T-cell (primary cell): Measurements from ENCODE around the gene PCDH7. TPM values are rescaled to one million over a fixed set of nuclear protein-coding genes. Genes with fewer than 3 reads are reported as not detected.

Experiments
- ATAC-seq, 4 experiments: fragments of 200-7000 bp in 3 of 4; fragments of 150-1000 bp in 1 of 4; cut with Tn5 transposase; replicated peaks in 1 of 4; 1 replicate in 3 of 4; 2 replicates in 1 of 4; pipeline ENCODE4 v1.10.0; 2021; ENCODE audit warnings: moderate library complexity in 3 of 4, mild to moderate bottlenecking in 2 of 4, moderate number of reproducible peaks in 1 of 4
- CTCF ChIA-PET, 2 donors: fragments of 300-600 bp; sonication (Branson Sonifier 250); formaldehyde crosslinking; loops; one replicate each; lab custom pipeline; 2022; ENCODE audit warnings: antibody characterized with exemption in 2 of 2; lab: Charles Lee
- POLR2A ChIA-PET, 2 donors: fragments of 300-600 bp; sonication (Branson Sonifier 250); formaldehyde crosslinking; loops; one replicate each; lab custom pipeline; 2022; ENCODE audit warnings: antibody characterized with exemption in 2 of 2; lab: Charles Lee
- DNase-seq, 35 experiments: peaks; one replicate each; pipeline versions ENCODE4 v3.0.0 to v3.0.0-alpha.2; 2013 to 2023
- H3K27ac ChIP-seq: one replicate; pipeline ENCODE4 v1.5.1; 2013; ENCODE audit warnings: low read length
- H3K27me3 ChIP-seq, 2 experiments: replicated peaks in 1 of 2; 1 replicate in 1 of 2; 2 replicates in 1 of 2; pipeline versions ENCODE4 v1.6.1 to v1.7.0; 2013; ENCODE audit warnings: low read length in 1 of 2, mixed read lengths in 1 of 2; ENCODE audit not compliant: control insufficient read depth in 2 of 2, insufficient read depth in 2 of 2; ENCODE audit errors: extremely low read depth in 1 of 2
- H3K36me3 ChIP-seq, 2 donors: 1 replicate in 1 of 2; 2 replicates in 1 of 2; pipeline versions ENCODE4 v1.6.1 to v1.7.0; 2013; ENCODE audit warnings: low read length in 1 of 2; ENCODE audit not compliant: control insufficient read depth in 2 of 2, insufficient read depth in 1 of 2; ENCODE audit errors: extremely low read depth in 1 of 2
- H3K4me1 ChIP-seq, 2 experiments: 1 replicate in 1 of 2; 2 replicates in 1 of 2; pipeline versions ENCODE4 v1.6.1 to v1.7.0; 2013; ENCODE audit warnings: low read length in 2 of 2, mixed read lengths in 1 of 2; ENCODE audit not compliant: insufficient read depth in 2 of 2, control insufficient read depth in 1 of 2; ENCODE audit errors: extremely low read depth in 1 of 2
- H3K4me3 ChIP-seq, 2 donors: 1 replicate in 1 of 2; 2 replicates in 1 of 2; pipeline versions ENCODE4 v1.5.1 to v1.7.0; 2013; ENCODE audit warnings: mild to moderate bottlenecking in 2 of 2, low read length in 1 of 2, moderate library complexity in 1 of 2; ENCODE audit not compliant: control insufficient read depth in 1 of 2; ENCODE audit errors: extremely low read depth in 1 of 2
- H3K9me3 ChIP-seq: 2 replicates; pipeline ENCODE4 v1.7.0; 2013
- H3K27ac Mint-ChIP-seq, 2 donors: one replicate each; pipeline ENCODE4 v1.8.0; 2020 to 2021; ENCODE audit warnings: mild to moderate bottlenecking in 2 of 2, mixed read lengths in 2 of 2
- H3K27me3 Mint-ChIP-seq, 2 donors: one replicate each; pipeline ENCODE4 v1.8.0; 2021 to 2022; ENCODE audit warnings: mixed read lengths in 2 of 2
- H3K36me3 Mint-ChIP-seq: one replicate; pipeline ENCODE4 v1.8.0; 2021; ENCODE audit warnings: mixed read lengths
- H3K4me1 Mint-ChIP-seq, 3 donors: one replicate each; pipeline ENCODE4 v1.8.0; 2020 to 2022; ENCODE audit warnings: mixed read lengths in 3 of 3, mild to moderate bottlenecking in 1 of 3
- H3K4me3 Mint-ChIP-seq, 3 donors: one replicate each; pipeline ENCODE4 v1.8.0; 2020 to 2022; ENCODE audit warnings: mild to moderate bottlenecking in 3 of 3, mixed read lengths in 3 of 3, moderate library complexity in 3 of 3
- H3K9me3 Mint-ChIP-seq, 3 donors: one replicate each; pipeline ENCODE4 v1.8.0; 2020 to 2022; ENCODE audit warnings: mixed read lengths in 3 of 3
- WGBS: methylation state at CpG from one replicate; pipeline ENCODE4 v1.1.5; 2013; ENCODE audit warnings: missing lambda C conversion rate; ENCODE audit not compliant: insufficient coverage; 5-methylcytosine and 5-hydroxymethylcytosine counted together
- total RNA-seq, 35 experiments: library from RNA in 6 of 35; stranded (reverse) in 6 of 35; fragments of 120-200 nt in 1 of 35; gene quantifications; one replicate each; pipeline versions ENCODE4 v1.2.1 to v1.2.4 and lab custom pipeline; 2013 to 2026

Gene PCDH7
- total RNA-seq, 5 donors from 2014 or later (not counting 1 experiment from before 2014, with no cell fraction given), result 0.06 to 0.09 (median 0.07) TPM; not detected in 2

- Histone ChIP-seq H3K36me3 (no peaks in the 10 kb centered on the region), H3K27ac (no peak overlapping the region), H3K9me3 (no peaks in the 10 kb centered on the region), H3K4me1 (no peaks in the 10 kb centered on the region), H3K4me3 (no peak overlapping the region), H3K27me3 (no peaks in the 10 kb centered on the region)
- no peak for DNase-seq
- Mint-ChIP-seq H3K27ac (no peak overlapping the region), H3K9me3 (peaks cover 3 to 15% (median 4%) of the 10 kb centered on the region in 3 donors), H3K36me3 (no peaks in the 10 kb centered on the region), H3K27me3 (no peaks in the 10 kb centered on the region), H3K4me3 (no peak overlapping the region), H3K4me1 (no peaks in the 10 kb centered on the region)
- 69% methylated on average over 5 of the region's 6 CpGs for WGBS
- ChIA-PET CTCF (no interaction called here), POLR2A (no interaction called here)
- no peak for ATAC-seq
These were observed 48.9 kb downstream of the PCDH7 start for GRCh38 chr4:30769093-30769492.

DNA sequence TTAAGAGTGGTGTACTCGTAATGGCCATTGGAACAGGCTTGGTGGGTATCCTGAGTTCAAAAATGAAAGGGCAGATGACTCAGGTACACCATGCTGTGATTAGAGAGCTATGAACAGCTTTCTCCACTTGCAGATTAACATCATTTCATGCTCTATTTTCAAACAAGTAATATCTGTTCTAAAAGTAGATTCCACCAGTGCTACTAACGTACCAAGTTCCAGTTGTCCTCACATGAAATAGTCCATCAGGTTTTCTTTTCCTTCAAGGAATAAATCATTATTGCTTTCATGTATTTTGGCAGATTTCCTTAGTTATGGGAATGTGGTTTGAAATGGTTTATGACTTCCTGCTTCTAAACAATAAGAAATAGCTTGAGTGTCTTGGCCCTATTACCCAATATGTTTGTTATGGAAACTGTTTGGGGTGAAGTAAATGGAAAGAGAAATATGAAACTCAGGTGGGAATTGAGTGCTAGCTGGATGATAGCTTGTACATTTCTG lies 49.9 kb downstream of the PCDH7 start:
- H3K27ac ChIP-seq, result no peak overlapping the region
- H3K9me3 ChIP-seq, result no peaks in the 10 kb centered on the region
- Mint-ChIP-seq H3K4me1 (no peaks in the 10 kb centered on the region), H3K4me3 (no peak overlapping the region), H3K36me3 (no peaks in the 10 kb centered on the region), H3K9me3 (peaks cover 4 to 15% (median 5%) of the 10 kb centered on the region in 3 donors), H3K27me3 (no peaks in the 10 kb centered on the region), H3K27ac (no peak overlapping the region)
- ChIA-PET CTCF (interaction anchor here in 1 of 2 donors (0.9 kb wide), 1 partner anchor 1079 kb away, joined by 3 read pairs; no protein-coding TSS in a partner anchor), POLR2A (no interaction called here)
- H3K4me1 ChIP-seq, result no peaks in the 10 kb centered on the region
- no peaks in the 10 kb centered on the region for H3K27me3 ChIP-seq
- ATAC-seq (no peak), DNase-seq (no peak)
- no peaks in the 10 kb centered on the region for H3K36me3 ChIP-seq
- WGBS, result no CpG with 5 or more reads among the region's 2 CpGs
- no peak overlapping the region for H3K4me3 ChIP-seq

GRCh38 chr4:30770812-30771211 lies 50.6 kb downstream of the PCDH7 start:
- WGBS, result no CpG with 5 or more reads among the region's 2 CpGs
- H3K36me3 ChIP-seq, result no peaks in the 10 kb centered on the region
- no peak overlapping the region for H3K27ac Mint-ChIP-seq

DNA sequence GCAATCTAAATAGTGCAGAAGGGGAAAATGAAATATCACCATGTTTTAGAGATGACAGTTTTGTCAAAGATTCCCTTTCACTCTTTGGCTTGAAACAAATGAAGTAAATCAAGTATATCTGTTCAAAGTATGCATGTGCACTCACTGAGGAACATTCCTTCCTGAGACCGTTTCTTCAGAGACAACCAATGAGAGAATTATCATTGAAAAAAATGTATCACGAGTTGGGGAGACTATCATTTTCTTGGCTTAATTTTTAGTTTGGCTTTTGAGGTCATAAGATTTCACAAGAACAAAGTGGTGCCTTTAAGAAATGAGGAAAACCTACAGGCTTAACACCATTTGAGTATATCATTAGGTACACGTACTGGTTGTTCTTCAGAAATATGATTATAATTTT lies 56.3 kb downstream of the PCDH7 start:
- CTCF ChIA-PET, result no interaction called here

More at GRCh38 chr4:30770812-30771211, 50.6 kb downstream of the PCDH7 start:
- no peaks in the 10 kb centered on the region for H3K9me3 ChIP-seq
- Mint-ChIP-seq H3K9me3 (peaks cover 4 to 11% (median 5%) of the 10 kb centered on the region in 3 donors), H3K4me1 (no peaks in the 10 kb centered on the region), H3K4me3 (no peak overlapping the region), H3K36me3 (no peaks in the 10 kb centered on the region), H3K27me3 (no peaks in the 10 kb centered on the region)
- H3K4me3 ChIP-seq, result no peak overlapping the region
- no peak for DNase-seq
- H3K4me1 ChIP-seq, result no peaks in the 10 kb centered on the region
- no peak overlapping the region for H3K27ac ChIP-seq
- ATAC-seq, result no peak
- H3K27me3 ChIP-seq, result no peaks in the 10 kb centered on the region
- CTCF ChIA-PET, result interaction anchor here in 1 of 2 donors (0.9 kb wide), 1 partner anchor 1078 kb away, joined by 3 read pairs; no protein-coding TSS in a partner anchor
- POLR2A ChIA-PET, result no interaction called here

GRCh38 chr4:30776921-30777415 lies 56.8 kb downstream of the PCDH7 start:
- H3K36me3 Mint-ChIP-seq, result no peaks in the 10 kb centered on the region
- no peaks in the 10 kb centered on the region for H3K4me1 Mint-ChIP-seq
- no peaks in the 10 kb centered on the region for H3K27me3 Mint-ChIP-seq
- POLR2A ChIA-PET, result no interaction called here
- H3K27ac ChIP-seq, result no peak overlapping the region
- H3K9me3 Mint-ChIP-seq, result peaks cover 2 to 3% (median 2%) of the 10 kb centered on the region in 3 donors
- CTCF ChIA-PET, result no interaction called here
- no peak overlapping the region for H3K27ac Mint-ChIP-seq
- DNase-seq (no peak), ATAC-seq (no peak)
- H3K36me3 ChIP-seq, result no peaks in the 10 kb centered on the region
- H3K4me1 ChIP-seq, result no peaks in the 10 kb centered on the region
- H3K4me3 ChIP-seq, result no peak overlapping the region
- no peaks in the 10 kb centered on the region for H3K27me3 ChIP-seq
- H3K4me3 Mint-ChIP-seq, result no peak overlapping the region
- no peaks in the 10 kb centered on the region for H3K9me3 ChIP-seq
- no CpG with 5 or more reads among the region's 2 CpGs for WGBS

More for the DNA sequence above, 56.3 kb downstream of the PCDH7 start:
- H3K27ac Mint-ChIP-seq, result no peak overlapping the region
- Histone ChIP-seq H3K4me3 (no peak overlapping the region), H3K4me1 (no peaks in the 10 kb centered on the region), H3K27ac (no peak overlapping the region), H3K27me3 (no peaks in the 10 kb centered on the region), H3K36me3 (no peaks in the 10 kb centered on the region), H3K9me3 (no peaks in the 10 kb centered on the region)
- H3K4me3 Mint-ChIP-seq, result no peak overlapping the region
- 100% methylated on average over 1 of the region's 3 CpGs for WGBS
- no peaks in the 10 kb centered on the region for H3K27me3 Mint-ChIP-seq
- H3K9me3 Mint-ChIP-seq, result peaks cover 2 to 3% (median 2%) of the 10 kb centered on the region in 3 donors
- ATAC-seq (no peak), DNase-seq (no peak)
- POLR2A ChIA-PET, result no interaction called here
- H3K4me1 Mint-ChIP-seq, result no peaks in the 10 kb centered on the region
- no peaks in the 10 kb centered on the region for H3K36me3 Mint-ChIP-seq
